BJ (cell line): Measurements from ENCODE around the gene RAP1GDS1. TPM values are rescaled to one million over a fixed set of nuclear protein-coding genes. Genes with fewer than 3 reads are reported as not detected.

ENCODE experiments used
- CTCF ChIA-PET: fragments of 350-600 bp; formaldehyde crosslinking; extraction: SDS; loops from one replicate; lab custom pipeline; 2021; ENCODE audit warnings: antibody characterized with exemption, inconsistent platforms; lab: Yijun Ruan, JAX
- POLR2A ChIA-PET: fragments of 300-600 bp; sonication (Branson Sonifier 250); formaldehyde crosslinking; extraction: SDS; loops from one replicate; lab custom pipeline; 2021; ENCODE audit warnings: antibody characterized with exemption; lab: Charles Lee
- DNase-seq: peaks from one replicate; pipeline ENCODE4 v3.0.0-alpha.2; 2011; ENCODE audit warnings: low read depth
- H3K27me3 ChIP-seq: 2 replicates; pipeline ENCODE4 v1.6.0; 2011; ENCODE audit warnings: low read length; ENCODE audit not compliant: control insufficient read depth, insufficient read depth
- H3K36me3 ChIP-seq: 2 replicates; pipeline ENCODE4 v1.5.1; 2011; ENCODE audit warnings: low read length; ENCODE audit not compliant: control insufficient read depth, insufficient read depth
- H3K4me3 ChIP-seq: 2 replicates; pipeline ENCODE4 v1.5.1; 2011; ENCODE audit warnings: low read depth, mild to moderate bottlenecking, control low read depth, low read length
- CTCF ChIP-seq: IDR thresholded peaks from 2 replicates; pipeline ENCODE4 v1.5.1; 2011; ENCODE audit warnings: low read depth, mild to moderate bottlenecking, control low read depth, inconsistent platforms, low read length, moderate library complexity; ENCODE audit not compliant: insufficient read depth
- polyA plus RNA-seq: library from polyadenylated mRNA; depleted of rRNA; stranded (reverse); fragments of >200 nt; gene quantifications from 2 replicates; pipeline ENCODE4 v1.2.3, GENCODE V29; 2011

Gene RAP1GDS1
- polyA plus RNA-seq, 1 experiment, result 35.1 TPM

DNA sequence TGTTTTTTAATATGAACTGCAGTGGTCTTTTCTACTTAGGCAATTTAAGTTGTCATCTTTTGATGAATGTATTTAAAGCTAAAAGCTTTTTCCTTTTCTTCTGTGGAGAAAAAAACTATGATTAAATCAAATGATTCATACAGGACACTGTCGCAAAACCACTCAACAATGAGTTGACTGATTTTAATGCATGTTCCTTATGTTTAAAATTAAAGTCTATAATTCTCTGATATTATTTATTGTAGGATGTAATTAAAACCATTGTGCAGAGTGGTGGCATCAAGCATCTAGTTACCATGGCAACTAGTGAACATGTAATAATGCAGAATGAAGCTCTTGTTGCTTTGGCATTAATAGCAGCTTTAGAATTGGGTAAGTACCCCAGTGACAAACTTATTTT lies 172.5 kb downstream of the RAP1GDS1 start:
- Histone ChIP-seq H3K4me3 (no peak overlapping the region), H3K36me3 (no peaks in the 10 kb centered on the region; the same call in none of the 2 replicates), H3K27me3 (no peaks in the 10 kb centered on the region)
- no peak for DNase-seq
- TF ChIP-seq CTCF, result no peak
- ChIA-PET CTCF (interaction anchor here (1.5 kb wide), 1 partner anchor 10 kb away, joined by 3 read pairs; no protein-coding TSS in a partner anchor), POLR2A (interaction anchor here (0.6 kb wide), 1 partner anchor 47 kb away, joined by 4 read pairs; no protein-coding TSS in a partner anchor)

- no peaks in the 10 kb centered on the region for H3K27me3 ChIP-seq
- ChIA-PET CTCF (interaction anchor here (1.1 to 1.5 kb wide), 2 partner anchors 9 to 491 kb away, joined by 3 read pairs; no protein-coding TSS in a partner anchor), POLR2A (no interaction called here)
- no peak overlapping the region for H3K4me3 ChIP-seq
- no peak for DNase-seq
- no peak for TF ChIP-seq CTCF
- no peaks in the 10 kb centered on the region; the same call in none of the 2 replicates for H3K36me3 ChIP-seq
Observed at GRCh38 chr4:98434816-98435215, 173.6 kb downstream of the RAP1GDS1 start.

- no peaks in the 10 kb centered on the region for H3K27me3 ChIP-seq
- ChIA-PET POLR2A (no interaction called here), CTCF (interaction anchor here (1.4 kb wide), 1 partner anchor 11 kb away, joined by 3 read pairs; no protein-coding TSS in a partner anchor)
- H3K36me3 ChIP-seq, result peaks cover 3% of the 10 kb centered on the region
- TF ChIP-seq CTCF, result no peak
- DNase-seq, result no peak
- H3K4me3 ChIP-seq, result no peak overlapping the region
Observed at GRCh38 chr4:98444371-98444770, 183.2 kb downstream of the RAP1GDS1 start.

GRCh38 chr4:98446499-98447375 lies 185.6 kb downstream of the RAP1GDS1 start:
- H3K27me3 ChIP-seq, result no peaks in the 10 kb centered on the region
- no peak overlapping the region for H3K4me3 ChIP-seq
- CTCF ChIA-PET, result interaction anchor here (0.6 to 0.7 kb wide), 2 partner anchors 38 to 292 kb away, joined by 3 read pairs; no protein-coding TSS in a partner anchor
- DNase-seq, result no peak
- peaks cover 3% of the 10 kb centered on the region for H3K36me3 ChIP-seq
- no peak for TF ChIP-seq CTCF
- POLR2A ChIA-PET, result no interaction called here

- TF ChIP-seq CTCF, result no peak
- Histone ChIP-seq H3K36me3 (peaks cover 3% of the 10 kb centered on the region), H3K27me3 (no peaks in the 10 kb centered on the region), H3K4me3 (no peak overlapping the region)
- POLR2A ChIA-PET, result no interaction called here
- CTCF ChIA-PET, result no interaction called here
- no peak for DNase-seq
Observed at GRCh38 chr4:98447648-98448047, 186.5 kb downstream of the RAP1GDS1 start.
